ENCODE measurements around the gene NETO1.

NETO1 gene

DNA sequence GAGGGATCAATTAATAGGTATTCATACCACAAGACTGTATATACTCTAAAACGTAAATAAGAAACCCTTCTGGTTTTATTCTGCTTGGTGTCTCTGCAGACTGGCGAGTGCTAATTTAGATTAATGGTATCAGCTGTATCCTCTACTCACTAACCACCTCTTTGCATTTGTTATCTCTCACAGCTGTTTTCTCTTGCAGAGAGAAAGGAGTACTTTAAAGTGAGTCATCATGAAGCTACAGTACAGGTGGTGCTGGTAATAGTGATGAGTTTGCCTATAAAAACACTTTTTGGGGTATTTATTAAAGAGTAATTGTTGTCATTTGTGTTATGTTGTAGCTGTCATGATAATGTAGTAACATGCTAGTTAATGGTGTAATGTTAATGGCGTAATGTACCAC is 147.7 kb downstream of the NETO1 start:
- TF ChIP-seq SIN3A (IDR thresholded peaks at IDR 0.05; ENCODE audit: borderline replicate concordance, insufficient read depth, low read length) = no peak
- TF ChIP-seq POLR2AphosphoS5 (IDR thresholded peaks at IDR 0.05; ENCODE audit: low read depth, low read length) = no peak
- TF ChIP-seq FOXP2 (optimal IDR thresholded peaks at IDR 0.05; ENCODE audit: borderline replicate concordance, extremely low read depth, extremely low read length, insufficient read depth) = no peak
- TF ChIP-seq, protein P1, sequence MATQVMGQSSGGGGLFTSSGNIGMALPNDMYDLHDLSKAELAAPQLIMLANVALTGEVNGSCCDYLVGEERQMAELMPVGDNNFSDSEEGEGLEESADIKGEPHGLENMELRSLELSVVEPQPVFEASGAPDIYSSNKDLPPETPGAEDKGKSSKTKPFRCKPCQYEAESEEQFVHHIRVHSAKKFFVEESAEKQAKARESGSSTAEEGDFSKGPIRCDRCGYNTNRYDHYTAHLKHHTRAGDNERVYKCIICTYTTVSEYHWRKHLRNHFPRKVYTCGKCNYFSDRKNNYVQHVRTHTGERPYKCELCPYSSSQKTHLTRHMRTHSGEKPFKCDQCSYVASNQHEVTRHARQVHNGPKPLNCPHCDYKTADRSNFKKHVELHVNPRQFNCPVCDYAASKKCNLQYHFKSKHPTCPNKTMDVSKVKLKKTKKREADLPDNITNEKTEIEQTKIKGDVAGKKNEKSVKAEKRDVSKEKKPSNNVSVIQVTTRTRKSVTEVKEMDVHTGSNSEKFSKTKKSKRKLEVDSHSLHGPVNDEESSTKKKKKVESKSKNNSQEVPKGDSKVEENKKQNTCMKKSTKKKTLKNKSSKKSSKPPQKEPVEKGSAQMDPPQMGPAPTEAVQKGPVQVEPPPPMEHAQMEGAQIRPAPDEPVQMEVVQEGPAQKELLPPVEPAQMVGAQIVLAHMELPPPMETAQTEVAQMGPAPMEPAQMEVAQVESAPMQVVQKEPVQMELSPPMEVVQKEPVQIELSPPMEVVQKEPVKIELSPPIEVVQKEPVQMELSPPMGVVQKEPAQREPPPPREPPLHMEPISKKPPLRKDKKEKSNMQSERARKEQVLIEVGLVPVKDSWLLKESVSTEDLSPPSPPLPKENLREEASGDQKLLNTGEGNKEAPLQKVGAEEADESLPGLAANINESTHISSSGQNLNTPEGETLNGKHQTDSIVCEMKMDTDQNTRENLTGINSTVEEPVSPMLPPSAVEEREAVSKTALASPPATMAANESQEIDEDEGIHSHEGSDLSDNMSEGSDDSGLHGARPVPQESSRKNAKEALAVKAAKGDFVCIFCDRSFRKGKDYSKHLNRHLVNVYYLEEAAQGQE (IDR thresholded peaks at IDR 0.05; ENCODE audit: insufficient read depth in 1 of 2, low read depth in 2 of 2, low read length in 2 of 2) = no peak
- TF ChIP-seq TAF1 (IDR thresholded peaks at IDR 0.05; ENCODE audit: borderline replicate concordance, insufficient read depth, low read length) = no peak

DNA sequence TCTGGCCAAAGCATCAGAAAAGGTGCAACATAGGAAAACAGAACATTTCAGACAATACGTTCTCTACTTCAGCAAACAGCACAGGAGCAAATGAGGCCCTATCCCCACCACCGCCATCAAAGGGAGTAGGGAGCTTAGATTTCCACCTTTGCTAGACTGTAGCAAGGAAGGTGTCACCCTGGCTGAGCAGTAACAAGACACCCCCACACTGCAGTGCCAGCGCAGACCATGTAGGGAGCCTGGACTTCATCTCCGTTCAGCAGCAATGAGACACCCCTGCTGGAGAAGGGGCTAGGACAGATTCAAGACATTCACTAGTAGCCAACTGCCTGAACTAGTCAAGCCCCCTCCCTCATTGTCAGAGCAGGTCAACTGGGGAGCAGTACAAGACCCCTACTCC is 163.6 kb downstream of the NETO1 start:
- TF ChIP-seq SIN3A (IDR thresholded peaks at IDR 0.05; ENCODE audit: borderline replicate concordance, insufficient read depth, low read length) (no peak), POLR2AphosphoS5 (IDR thresholded peaks at IDR 0.05; ENCODE audit: low read depth, low read length) (no peak), FOXP2 (optimal IDR thresholded peaks at IDR 0.05; ENCODE audit: borderline replicate concordance, extremely low read depth, extremely low read length, insufficient read depth) (no peak), TAF1 (IDR thresholded peaks at IDR 0.05; ENCODE audit: borderline replicate concordance, insufficient read depth, low read length) (no peak)
- TF ChIP-seq, protein P1 (IDR thresholded peaks at IDR 0.05; ENCODE audit: insufficient read depth in 1 of 2, low read depth in 2 of 2, low read length in 2 of 2) = no peak

DNA sequence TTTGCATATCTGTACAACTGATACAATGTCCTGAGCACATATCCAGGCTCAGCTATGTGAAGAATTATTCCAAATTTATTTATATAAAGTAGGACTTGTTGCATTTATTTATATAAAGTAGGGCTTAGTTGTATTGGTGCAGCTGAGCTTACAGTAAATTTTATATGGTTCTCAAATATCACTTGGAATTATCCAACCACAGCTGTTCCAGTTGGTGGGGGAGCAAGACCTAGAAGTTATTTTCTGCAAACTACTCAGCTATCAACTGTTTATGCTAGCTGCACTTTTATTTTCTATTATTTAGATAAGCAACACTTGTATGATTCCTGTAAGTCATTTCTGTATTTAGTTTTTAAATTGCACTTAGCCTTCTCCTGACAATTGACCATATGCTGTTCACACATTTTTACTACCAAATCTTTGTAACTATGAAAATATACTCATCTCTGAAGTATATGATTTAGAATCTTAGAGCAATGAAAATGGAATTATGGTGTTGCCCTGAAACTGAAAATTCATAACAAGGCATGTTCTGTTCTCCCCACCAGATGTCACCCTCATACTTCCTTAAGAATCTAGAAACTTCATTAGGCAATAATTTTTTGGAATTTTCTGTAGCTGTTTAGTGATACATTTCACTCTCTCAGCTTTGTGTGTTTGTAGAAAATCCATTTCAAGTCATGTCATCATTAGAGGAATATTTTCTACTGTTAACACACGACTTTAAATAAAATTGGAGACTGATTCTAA is 166.7 kb downstream of the NETO1 start:
- TF ChIP-seq, protein P1 (IDR thresholded peaks at IDR 0.05; ENCODE audit: insufficient read depth in 1 of 2, low read depth in 2 of 2, low read length in 2 of 2) = no peak
- TF ChIP-seq SIN3A (IDR thresholded peaks at IDR 0.05; ENCODE audit: borderline replicate concordance, insufficient read depth, low read length) (no peak), POLR2AphosphoS5 (IDR thresholded peaks at IDR 0.05; ENCODE audit: low read depth, low read length) (no peak), TAF1 (IDR thresholded peaks at IDR 0.05; ENCODE audit: borderline replicate concordance, insufficient read depth, low read length) (no peak), FOXP2 (optimal IDR thresholded peaks at IDR 0.05; ENCODE audit: borderline replicate concordance, extremely low read depth, extremely low read length, insufficient read depth) (no peak)

DNA sequence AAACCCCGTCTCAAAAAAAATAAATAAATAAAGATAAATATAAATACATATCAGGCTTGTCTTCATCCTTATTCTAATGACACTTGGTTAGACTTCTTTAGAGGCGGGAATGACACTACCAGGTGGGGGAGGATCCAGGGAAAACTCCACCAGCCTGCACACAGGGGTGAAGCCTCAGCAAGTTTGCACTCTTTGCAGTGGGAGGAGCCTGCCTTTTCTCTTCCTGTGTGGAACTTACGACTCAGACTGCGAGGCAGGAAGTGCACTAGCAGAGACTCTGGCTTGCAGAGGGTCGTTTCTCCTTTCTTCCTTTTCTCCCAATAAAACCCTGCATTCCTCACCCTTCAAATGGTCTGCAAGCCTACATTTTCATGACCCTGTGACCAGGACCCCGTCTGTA is 170.1 kb downstream of the NETO1 start:
- TF ChIP-seq POLR2AphosphoS5 (IDR thresholded peaks at IDR 0.05; ENCODE audit: low read depth, low read length) (peak; percentile 29; the same call in 1 of the 2 replicates), FOXP2 (optimal IDR thresholded peaks at IDR 0.05; ENCODE audit: borderline replicate concordance, extremely low read depth, extremely low read length, insufficient read depth) (no peak)

DNA sequence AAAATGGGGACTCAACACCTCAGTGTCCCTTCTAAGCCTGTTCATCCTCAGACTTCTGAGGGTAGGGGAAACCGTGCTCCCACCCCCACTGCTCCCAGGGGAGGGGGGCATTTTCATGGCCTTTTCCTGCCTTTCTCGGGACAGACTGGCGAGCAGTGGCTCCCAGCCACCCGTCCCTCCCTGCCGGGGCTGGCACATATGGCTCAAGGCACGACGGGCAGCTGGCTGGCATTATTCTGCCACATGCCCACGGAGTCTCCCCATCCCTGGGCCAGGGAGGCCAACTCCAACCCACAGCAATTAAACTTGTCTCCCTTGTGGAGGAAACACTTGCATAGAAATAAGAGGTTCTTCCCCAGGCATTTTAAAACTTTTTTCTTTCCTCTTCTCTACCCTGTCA is 175.2 kb downstream of the NETO1 start:
- TF ChIP-seq SIN3A (IDR thresholded peaks at IDR 0.05; ENCODE audit: borderline replicate concordance, insufficient read depth, low read length) (no peak), TAF1 (IDR thresholded peaks at IDR 0.05; ENCODE audit: borderline replicate concordance, insufficient read depth, low read length) (no peak), POLR2AphosphoS5 (IDR thresholded peaks at IDR 0.05; ENCODE audit: low read depth, low read length) (no peak), FOXP2 (optimal IDR thresholded peaks at IDR 0.05; ENCODE audit: borderline replicate concordance, extremely low read depth, extremely low read length, insufficient read depth) (no peak)
- TF ChIP-seq, protein P1 (IDR thresholded peaks at IDR 0.05; ENCODE audit: insufficient read depth in 1 of 2, low read depth in 2 of 2, low read length in 2 of 2) = no peak

All from PFSK-1 (cell line).